ENCODE results near the gene PXYLP1. TPM values are rescaled to one million over a fixed set of nuclear protein-coding genes. Genes with fewer than 3 reads are reported as not detected.

PXYLP1 gene
- total RNA-seq, 1 donor from 2014 or later: 21.2 TPM

- Mint-ChIP-seq H3K4me3 (ENCODE audit: unreplicated experiment) (no peak overlapping the region), H3K36me3 (ENCODE audit: unreplicated experiment) (peaks cover 9% of the 10 kb centered on the region)
- TF ChIP-seq CTCF (IDR thresholded peaks at IDR 0.05): no peak
Observed at GRCh38 chr3:141237701-141238521, 6.3 kb downstream of the PXYLP1 start.

GRCh38 chr3:141239511-141240281, 8.1 kb downstream of the PXYLP1 start:
- Mint-ChIP-seq H3K4me3 (ENCODE audit: unreplicated experiment) (no peak overlapping the region), H3K27me3 (ENCODE audit: unreplicated experiment) (no peaks in the 10 kb centered on the region)
- no peak for TF ChIP-seq CTCF (IDR thresholded peaks at IDR 0.05)

More at GRCh38 chr3:141237701-141238521, 6.3 kb downstream of the PXYLP1 start:
- Mint-ChIP-seq H3K27me3 (ENCODE audit: unreplicated experiment) (no peaks in the 10 kb centered on the region), H3K4me1 (ENCODE audit: unreplicated experiment) (peaks cover 31% of the 10 kb centered on the region), H3K27ac (ENCODE audit: unreplicated experiment) (no peak overlapping the region), H3K9me3 (ENCODE audit: unreplicated experiment) (no peaks in the 10 kb centered on the region)
- DNase-seq (ENCODE audit: extremely low spot score, unreplicated experiment): peak; percentile 49

GRCh38 chr3:141240286-141240685, 8.7 kb downstream of the PXYLP1 start:
- H3K9me3 Mint-ChIP-seq (ENCODE audit: unreplicated experiment): no peaks in the 10 kb centered on the region
- peaks cover 32% of the 10 kb centered on the region for H3K4me1 Mint-ChIP-seq (ENCODE audit: unreplicated experiment)
- no peaks in the 10 kb centered on the region for H3K27me3 Mint-ChIP-seq (ENCODE audit: unreplicated experiment)
- DNase-seq (ENCODE audit: extremely low spot score, unreplicated experiment): peak; percentile 25
- H3K36me3 Mint-ChIP-seq (ENCODE audit: unreplicated experiment): peaks cover 9% of the 10 kb centered on the region
- no peak overlapping the region for H3K4me3 Mint-ChIP-seq (ENCODE audit: unreplicated experiment)
- peak overlapping the region; percentile 7 for H3K27ac Mint-ChIP-seq (ENCODE audit: unreplicated experiment)
- no peak for TF ChIP-seq CTCF (IDR thresholded peaks at IDR 0.05)

More at GRCh38 chr3:141239511-141240281, 8.1 kb downstream of the PXYLP1 start:
- no peak overlapping the region for H3K27ac Mint-ChIP-seq (ENCODE audit: unreplicated experiment)
- H3K4me1 Mint-ChIP-seq (ENCODE audit: unreplicated experiment): peaks cover 32% of the 10 kb centered on the region
- H3K36me3 Mint-ChIP-seq (ENCODE audit: unreplicated experiment): peaks cover 9% of the 10 kb centered on the region
- H3K9me3 Mint-ChIP-seq (ENCODE audit: unreplicated experiment): no peaks in the 10 kb centered on the region
- DNase-seq (ENCODE audit: extremely low spot score, unreplicated experiment): peak; percentile 25

- H3K27me3 Mint-ChIP-seq (ENCODE audit: unreplicated experiment): no peaks in the 10 kb centered on the region
- peaks cover 9% of the 10 kb centered on the region for H3K36me3 Mint-ChIP-seq (ENCODE audit: unreplicated experiment)
- no peaks in the 10 kb centered on the region for H3K9me3 Mint-ChIP-seq (ENCODE audit: unreplicated experiment)
- H3K4me1 Mint-ChIP-seq (ENCODE audit: unreplicated experiment): peaks cover 32% of the 10 kb centered on the region
- TF ChIP-seq CTCF (IDR thresholded peaks at IDR 0.05): no peak
- H3K27ac Mint-ChIP-seq (ENCODE audit: unreplicated experiment): no peak overlapping the region
- DNase-seq (ENCODE audit: extremely low spot score, unreplicated experiment): peak; percentile 54
- no peak overlapping the region for H3K4me3 Mint-ChIP-seq (ENCODE audit: unreplicated experiment)
Observed at GRCh38 chr3:141240687-141241615, 9.3 kb downstream of the PXYLP1 start.

All from osteocyte (in vitro differentiated cells).